Activated CD8-positive, alpha-beta memory T cell treated with anti-CD3 and anti-CD28 coated beads, Interleukin-2, amount 50 U/mL, for 48 hours (primary cell): ENCODE data around the gene FUBP3.
"Not testable (repeated sequence)": the region's sequence is repeated elsewhere in the genome, so short reads cannot be mapped to it uniquely, and the experiment has no call there.

Experiments
- DNase-seq: peaks from one replicate; pipeline ENCODE4 v3.0.0-alpha.2; 2020

FUBP3 gene

DNA sequence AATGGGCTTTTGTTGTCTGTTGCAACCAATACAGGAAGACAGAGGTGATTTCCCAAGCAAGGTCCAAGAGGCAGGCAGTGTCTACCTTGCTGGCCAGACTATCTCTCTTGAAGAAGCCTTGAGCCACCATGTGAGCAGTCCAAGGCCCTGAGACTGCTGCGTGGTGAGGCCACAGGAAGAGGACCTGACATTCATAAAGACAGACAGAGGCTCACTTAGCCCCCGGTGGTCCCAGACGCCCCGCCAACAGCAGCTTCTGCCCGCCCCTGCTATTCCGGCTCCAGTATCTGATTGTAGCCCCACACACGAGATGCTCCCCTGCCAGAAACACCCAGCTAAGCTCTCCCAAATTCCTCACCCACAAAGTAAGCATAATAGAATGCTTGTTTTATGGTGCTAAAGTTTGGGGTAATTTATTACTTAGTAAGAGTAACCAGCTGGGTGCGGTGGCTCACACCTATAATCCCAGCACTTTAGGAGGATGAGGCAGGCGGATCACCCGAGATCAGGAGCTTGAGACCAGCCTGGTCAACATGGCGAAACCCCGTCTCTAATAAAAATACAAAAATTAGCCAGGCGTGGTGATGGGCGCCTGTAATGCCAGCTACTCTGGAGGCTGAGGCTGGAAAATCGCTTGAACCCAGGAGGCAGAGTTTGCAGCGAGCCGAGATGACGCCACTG lies 22.8 kb upstream of the FUBP3 start:
- DNase-seq: no peak

DNA sequence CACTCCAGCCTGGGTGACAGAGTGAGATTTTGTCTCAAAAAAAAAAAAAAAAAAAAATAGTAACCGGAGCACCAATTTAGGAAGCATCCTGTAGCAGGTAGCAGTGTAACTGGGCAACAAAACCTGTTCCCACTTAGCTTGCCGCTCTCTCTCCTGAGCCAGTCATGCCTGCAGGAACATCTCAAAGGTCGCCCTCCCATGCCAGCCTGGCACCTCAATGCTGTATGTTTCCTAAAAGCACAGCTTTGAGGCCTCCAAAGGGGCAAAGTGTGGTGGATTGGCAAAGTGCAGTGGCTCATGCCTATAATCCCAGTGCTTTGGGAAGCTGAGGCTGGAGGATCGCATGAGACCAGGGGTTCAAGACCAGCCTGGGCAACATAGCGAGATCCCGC lies 22.3 kb upstream of the FUBP3 start:
- DNase-seq: no peak

DNA sequence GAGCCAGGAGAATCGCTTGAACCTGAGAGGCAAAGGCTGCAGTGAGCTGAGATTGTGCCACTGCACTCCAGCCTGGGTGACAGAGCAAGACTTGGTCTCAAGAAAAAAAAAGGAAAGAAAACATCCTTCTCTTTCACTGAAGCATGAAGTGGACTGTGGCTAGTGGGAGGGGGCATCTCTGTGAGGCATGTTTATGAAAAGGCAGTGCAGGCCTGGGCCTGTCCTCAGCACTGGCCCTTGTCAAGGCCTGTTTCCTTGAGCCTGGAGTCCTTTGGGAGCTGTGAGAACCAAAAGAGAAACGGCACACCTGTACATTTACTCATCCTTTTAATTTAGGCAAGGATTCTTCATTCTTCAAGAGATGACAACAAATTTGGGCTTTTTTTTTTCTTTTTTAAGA lies 18.3 kb upstream of the FUBP3 start:
- no peak for DNase-seq

DNA sequence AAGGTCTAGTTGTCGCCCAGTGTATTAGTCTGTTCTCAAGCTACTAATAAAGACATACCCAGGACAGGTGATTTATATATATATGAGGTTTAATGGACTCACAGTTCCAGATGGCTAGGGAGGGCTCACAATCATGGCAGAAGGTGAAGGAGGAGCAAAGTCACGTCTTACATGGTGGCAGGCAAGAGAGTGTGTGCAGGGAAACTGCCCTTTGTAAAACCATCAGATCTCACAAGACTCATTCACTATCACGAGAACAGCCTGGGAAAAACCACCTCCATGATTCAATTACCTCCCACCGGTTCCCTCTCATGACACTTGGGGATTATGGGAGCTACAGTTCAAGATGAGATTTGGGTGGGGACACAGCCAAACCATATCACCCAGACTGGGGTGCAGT lies 16.9 kb upstream of the FUBP3 start:
- DNase-seq: not testable (repeated sequence)

DNA sequence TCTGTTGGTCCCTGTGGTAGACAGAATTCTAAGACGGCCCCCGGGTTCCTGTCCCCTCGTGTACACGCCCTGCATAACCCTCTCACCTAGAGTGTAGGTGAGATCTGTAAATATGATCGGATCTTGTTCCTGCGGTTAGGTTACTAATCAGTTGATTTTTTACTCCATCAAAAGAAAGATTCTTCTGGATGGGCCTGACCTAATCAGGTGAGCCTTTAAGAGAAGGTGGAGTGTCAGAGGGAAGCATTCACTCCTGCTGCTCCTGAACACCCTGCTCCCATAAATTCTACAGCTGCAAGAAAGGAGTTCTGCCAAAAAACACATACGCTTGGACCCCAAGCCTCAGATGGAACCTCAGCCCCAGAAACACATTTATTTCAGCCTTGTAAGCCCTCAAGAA lies 15.6 kb upstream of the FUBP3 start:
- DNase-seq: no peak

DNA sequence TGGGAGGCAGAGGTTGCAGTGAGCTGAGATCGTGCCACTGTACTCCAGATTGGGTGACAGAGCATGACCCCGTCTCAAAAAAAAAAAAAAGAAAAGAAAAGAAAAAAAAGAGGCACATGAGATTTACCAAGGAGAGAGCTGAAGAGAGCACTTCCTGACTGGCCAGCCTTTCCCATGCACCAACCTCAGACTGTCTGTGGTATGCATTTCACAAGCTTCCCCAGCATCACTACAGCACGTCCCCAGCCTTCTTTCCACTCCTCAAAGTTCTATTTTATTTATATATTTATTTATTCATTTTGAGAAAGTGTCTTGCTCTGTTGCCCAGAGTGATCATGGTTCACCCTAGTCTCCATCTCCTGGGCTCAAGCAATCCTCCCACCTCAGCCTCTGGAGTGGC lies 13.6 kb upstream of the FUBP3 start:
- DNase-seq: no peak

DNA sequence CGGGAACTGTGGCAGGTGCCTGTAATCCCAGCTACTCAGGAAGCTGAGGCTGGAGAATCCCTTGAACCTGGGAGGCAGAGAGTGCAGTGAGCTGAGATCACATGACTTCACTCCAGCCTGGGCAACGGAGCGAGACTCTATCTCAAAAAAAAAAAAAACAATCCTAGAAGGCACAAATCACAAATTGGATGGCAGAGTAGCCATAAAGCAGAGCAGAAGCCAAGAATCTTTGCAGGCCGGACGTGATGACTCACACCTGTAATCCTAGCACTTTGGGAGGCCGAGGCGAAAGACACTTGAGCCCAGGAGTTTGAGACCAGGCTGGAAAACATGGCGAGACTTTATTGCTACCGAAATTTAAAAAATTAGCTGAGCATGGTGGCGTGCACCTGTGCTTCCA lies 9.2 kb upstream of the FUBP3 start:
- no peak for DNase-seq

DNA sequence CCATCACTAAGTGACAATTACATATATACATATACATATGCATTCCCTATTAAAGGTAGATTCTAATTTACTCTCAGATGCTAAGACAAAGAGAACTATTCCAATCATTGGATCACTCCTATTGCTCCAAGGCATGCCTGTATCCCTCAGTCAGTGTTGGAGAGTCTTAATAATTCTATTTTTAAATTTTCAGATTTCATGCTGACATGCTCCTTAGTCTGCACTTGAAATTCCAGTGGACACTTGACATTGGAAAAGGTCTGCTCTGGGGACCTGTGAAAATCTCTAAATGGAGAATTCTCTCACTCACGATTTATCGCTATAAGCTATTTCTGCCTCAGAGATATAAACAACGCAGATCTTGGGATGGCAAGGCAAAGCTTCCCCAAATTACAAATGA lies 3.9 kb upstream of the FUBP3 start:
- DNase-seq: no peak

DNA sequence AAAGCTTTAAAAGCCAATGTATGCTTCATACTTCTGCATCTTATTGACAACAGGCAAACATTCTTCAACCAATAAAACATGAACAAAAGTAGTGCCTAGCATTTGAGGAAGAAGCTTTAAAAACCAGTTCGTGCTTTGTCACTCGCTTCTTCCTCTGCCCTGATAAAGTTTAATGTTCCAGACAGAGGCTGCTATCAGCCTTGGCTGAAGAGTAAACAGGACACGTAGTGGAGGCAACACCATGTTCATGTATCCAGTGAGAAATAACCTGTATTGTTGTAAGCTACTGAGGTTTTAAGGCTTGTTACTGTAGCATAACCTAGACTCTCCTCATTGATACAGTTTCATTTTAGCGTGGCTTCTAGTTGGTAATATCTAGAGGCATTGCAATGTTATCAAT lies 3.2 kb upstream of the FUBP3 start:
- DNase-seq: no peak

DNA sequence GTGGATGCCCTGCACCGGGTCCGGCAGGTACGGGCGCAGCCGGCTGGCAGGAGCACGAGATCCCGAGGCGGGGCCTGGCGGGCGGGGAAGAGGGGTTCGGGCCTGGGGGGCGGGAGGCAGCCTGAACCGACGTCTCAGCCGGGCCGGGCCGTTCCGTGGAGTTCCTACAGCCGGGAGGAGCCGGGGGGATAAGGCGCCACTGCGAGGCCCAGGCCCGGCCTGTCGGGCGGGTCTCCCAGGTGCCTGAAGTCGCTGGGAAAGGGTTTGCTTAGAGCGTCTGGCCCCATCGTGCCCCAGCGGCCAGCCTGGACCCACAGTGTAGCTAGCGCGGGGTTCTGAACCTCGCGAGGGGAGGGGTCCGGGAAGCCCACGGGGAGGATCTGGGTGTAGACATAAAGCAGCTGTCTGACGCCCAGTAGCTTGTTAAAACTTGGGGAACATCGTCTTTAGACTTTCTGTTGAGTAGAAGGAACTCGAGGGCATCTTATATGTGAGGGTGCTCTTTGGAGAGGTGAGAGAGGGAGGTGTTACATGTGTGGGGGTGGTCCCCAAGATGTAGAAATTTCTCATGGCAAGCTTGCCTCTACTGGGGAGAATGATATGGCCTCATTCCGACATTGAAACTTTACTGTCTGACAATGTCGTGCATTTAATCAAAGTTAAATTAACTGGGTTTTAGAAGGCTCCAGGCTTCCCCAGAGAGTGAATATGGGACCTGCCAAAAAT lies 524 bp downstream of the FUBP3 start:
- no peak for DNase-seq

DNA sequence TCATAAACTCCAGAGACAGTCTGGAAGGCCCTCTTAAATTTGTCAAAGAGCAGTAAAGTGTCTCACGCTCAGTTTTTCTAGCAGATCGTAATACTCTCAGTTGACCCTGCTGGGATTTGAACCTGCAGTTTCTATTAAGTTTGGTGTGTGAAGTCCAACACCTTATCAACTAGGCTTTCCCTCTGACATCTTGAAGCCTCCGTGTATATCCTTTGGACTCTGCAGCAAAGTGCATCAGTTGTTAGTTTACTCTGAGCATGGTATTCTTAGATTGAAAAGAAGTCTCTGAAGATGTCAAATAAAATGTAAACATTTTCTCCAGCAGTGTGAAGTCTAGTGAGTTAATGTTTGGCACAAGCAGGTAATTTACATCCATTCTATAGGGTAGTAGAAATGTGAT lies 2.4 kb downstream of the FUBP3 start:
- no peak for DNase-seq

DNA sequence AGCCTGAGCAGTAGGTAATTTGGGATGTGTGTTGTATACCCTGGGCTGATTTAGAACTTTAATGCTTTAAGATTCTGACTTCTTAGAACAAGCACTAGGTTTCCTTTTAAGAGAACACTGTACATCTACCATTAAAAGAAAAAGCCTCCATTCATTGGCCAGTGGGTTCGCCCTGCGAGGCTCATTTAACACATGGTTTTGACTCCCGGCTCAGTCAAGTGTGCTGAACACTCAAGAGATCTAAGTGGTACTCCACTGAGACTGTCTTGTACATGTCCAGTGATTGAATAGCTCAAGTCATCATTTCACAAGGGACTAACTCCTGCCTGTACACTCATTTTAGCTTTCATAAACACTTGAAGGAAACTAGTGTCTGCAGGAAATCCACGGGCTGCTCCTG lies 3.9 kb downstream of the FUBP3 start:
- DNase-seq: no peak

DNA sequence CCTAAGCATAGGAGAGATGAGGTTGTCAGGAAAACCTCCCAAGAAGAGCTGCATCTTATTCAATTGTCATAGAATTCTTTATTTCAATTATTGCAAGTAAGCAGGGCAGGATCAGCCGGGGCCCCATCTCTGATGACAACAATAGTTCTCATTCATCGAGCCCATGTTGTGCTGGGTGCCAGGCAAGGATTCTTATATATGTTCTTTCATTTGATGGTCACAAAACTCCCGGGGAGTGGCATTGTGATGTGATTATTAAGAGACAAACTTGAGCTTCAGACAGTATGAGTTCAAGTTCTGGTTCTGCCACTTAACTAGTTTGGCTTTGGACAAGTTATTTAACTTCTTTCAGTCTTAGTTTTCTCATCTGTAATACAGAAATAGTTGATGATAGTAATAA lies 8.5 kb downstream of the FUBP3 start:
- no peak for DNase-seq

DNA sequence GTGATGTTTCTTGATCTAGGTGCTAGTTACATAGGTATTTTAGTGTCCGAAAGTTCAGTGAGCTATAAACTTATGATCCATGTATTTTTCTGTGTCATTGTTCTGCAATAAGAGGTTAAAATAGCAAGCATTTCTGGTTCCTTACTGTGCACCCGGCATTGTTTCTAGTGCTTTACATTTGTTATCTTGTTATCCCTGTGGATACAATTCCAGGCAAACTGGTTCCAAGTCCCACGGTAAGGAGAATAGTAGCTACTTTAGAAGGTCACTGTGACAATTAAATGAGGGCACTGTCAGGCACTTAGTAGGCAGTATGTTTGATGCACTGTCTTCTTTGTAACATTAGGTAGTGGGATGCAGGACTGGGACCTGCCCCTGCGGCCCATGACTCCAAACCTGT lies 9.0 kb downstream of the FUBP3 start:
- DNase-seq: no peak

DNA sequence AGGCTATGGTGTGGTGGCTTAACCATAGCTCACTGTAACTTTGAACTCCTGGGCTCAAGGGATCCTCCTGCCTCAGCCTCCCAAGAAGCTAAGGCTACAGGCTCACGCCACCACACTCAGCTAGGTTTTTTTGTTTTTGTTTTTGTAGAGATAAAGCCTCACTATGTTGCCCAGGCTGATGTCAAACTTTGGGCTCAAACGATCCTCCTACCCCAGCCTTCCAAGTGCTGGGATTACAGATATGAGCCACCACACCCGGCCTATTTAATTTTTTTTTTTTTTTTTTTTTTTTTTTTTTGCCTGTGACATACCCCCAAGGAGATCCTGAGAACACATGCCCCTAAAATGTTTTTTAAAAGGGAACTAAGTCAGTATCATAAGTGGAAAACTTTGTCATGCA lies 10.4 kb downstream of the FUBP3 start:
- DNase-seq: no peak

DNA sequence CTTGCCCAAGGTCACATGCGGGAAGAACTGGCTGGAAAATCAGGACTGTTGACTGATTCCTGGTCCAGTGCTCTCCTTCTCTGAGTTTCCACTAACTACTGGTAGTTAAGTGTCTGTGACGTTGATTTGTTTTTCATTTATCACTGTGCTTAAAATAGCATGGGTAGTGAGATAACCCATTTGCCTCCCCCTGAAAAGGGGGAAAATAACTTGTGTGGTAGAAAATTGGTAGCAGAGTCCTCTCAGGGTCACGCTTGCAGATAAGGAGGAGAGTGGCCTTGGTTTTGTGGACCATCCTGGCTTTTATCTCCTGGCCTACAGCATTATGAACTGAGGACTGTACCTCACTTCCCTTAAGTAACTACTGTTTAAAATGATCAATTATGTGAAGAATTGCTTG lies 10.9 kb downstream of the FUBP3 start:
- DNase-seq: no peak

DNA sequence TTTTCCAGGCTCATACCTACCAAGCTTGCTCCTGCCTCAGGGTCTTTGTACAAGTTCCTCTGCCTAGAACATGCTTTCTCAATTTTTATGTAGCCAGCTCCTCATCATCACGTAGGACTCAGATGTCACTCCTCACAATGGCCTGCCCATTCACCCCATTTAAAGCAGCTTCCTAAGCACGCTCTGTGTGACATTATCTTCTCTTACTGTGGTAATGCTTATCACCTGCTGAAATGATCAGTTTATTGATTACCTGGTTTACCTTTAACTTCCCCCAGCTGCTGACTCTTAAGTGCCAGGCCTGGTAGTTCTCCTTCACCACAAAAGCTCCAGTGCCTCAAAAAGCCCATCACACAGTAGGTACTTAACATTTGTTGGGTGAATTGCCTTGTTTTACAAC lies 13.6 kb downstream of the FUBP3 start:
- DNase-seq: no peak

DNA sequence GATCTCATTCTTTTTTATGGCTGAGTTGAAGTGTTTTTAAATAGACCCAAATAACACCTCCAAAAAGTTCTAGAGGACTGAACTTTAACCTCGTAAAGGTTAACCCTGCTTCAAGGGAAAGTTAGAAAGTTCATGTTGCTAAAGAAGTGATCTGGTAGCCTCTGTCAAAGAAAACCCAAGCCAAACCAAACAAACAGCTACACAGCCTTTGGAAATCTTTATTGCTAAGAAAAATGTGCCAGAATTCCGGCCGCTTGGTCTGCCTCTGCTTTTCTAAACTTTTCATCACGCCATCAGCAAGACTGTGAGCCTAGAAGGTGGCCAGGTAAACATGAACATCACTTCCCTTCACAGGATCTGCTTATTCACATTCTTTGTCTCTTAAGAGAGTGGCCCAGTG lies 17.9 kb downstream of the FUBP3 start:
- DNase-seq: no peak

DNA sequence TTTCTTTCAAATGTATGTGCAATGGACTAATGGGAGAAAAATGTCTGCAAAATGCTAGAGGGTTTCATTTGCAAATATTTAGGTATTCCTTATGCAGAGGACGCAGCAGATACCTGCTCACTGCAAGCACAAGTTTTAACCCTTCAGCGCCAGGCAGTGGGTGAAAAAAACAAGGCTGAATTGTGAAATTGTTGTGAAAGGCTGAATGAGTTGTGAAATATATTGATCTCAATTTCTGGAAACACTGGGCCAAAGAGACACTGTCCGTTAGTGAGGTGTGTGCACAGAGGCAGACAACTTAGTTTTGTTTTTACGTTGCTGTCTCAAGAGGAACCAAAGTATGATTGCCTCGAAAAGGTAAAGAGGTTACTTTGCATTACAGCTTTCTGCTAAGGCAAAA lies 18.8 kb downstream of the FUBP3 start:
- no peak for DNase-seq

DNA sequence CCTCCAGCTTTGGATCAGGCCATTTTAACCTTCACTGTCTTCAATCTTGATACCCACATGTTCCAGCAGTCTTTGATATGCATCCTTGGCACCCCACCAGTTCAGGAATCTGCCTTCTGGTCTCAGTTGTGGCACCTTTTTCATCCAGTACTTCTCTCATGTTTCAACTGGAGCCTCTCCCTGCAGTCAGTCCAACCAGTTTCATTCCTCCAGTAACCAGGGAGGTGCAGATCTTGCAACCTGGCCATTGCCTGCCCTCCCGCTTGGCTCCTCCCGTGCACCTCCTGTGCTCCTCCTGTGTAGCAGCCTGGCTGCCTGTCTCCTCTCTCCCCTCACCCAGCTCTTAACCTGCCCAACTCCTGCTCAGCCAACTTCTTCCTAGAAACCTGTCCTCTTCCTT lies 20.2 kb downstream of the FUBP3 start:
- DNase-seq: no peak

DNA sequence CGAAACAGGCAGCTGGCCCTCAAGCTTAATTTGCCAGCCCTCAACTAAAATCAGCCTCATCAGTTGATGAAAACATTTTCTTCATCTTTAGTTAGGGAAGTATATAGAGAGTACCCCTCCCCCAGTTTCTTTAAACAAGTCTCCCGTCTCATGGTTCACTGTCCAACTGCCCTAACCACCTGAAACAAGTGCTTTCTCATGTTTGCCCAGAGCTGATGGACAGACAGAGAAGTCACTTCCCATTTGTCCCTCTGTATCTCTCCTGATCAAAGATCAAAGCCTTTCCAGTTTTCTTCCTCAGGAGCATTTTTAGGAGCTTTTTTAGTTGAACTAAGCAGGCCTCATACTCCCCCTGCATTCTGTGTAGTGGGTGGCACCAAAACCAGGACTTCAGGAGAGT lies 21.7 kb downstream of the FUBP3 start:
- no peak for DNase-seq

DNA sequence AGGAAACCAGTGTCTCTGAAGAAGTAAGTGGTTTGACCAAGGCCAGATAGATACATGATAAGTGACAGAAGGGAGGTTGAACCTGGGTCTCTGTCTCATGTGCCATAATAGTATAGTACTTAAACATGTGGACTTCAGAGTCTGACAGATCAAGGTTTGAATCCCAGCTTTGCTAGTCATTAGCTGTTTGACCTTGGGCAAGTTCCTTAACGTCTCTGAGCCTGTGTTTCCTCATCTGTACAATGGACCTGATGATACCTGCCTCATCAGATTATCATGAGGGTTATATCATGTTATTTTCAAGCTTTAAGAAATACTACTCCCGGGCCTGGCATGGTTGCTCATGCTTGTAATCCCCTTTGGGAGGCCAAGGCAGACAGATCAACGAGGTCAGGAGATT lies 24.9 kb downstream of the FUBP3 start:
- no peak for DNase-seq

DNA sequence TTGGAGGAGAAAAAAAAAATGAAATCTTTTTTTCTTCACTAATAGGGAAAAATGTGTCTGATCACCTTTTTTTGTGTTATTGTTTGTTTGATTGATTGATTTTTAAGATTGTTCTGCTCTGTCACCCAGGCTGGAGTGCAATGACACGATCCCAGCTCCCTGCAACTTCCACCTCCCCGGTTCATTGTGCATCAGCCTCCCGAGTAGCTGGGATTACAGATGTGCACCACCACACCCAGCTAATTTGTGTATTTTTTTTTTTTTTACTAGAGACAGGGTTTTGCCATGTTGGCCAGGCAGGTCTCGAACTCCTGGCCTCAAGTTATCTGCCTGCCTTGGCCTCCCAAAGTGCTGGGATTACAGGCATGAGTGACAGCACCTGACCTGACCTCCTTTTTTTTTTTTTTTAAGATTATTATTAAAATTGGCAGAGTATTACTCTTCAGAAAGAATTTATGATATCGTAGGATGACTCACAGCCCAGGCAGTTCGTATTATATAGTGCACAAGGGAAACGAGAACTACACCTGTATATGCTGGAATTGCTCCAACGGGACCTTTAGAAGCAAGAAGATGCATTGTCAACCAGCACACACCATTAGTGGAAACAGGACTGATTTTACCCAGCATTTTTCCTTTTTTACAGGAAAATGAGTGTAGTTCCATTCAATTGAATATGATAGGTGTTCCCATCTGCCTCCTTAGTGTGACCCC lies 27.7 kb downstream of the FUBP3 start:
- no peak for DNase-seq

DNA sequence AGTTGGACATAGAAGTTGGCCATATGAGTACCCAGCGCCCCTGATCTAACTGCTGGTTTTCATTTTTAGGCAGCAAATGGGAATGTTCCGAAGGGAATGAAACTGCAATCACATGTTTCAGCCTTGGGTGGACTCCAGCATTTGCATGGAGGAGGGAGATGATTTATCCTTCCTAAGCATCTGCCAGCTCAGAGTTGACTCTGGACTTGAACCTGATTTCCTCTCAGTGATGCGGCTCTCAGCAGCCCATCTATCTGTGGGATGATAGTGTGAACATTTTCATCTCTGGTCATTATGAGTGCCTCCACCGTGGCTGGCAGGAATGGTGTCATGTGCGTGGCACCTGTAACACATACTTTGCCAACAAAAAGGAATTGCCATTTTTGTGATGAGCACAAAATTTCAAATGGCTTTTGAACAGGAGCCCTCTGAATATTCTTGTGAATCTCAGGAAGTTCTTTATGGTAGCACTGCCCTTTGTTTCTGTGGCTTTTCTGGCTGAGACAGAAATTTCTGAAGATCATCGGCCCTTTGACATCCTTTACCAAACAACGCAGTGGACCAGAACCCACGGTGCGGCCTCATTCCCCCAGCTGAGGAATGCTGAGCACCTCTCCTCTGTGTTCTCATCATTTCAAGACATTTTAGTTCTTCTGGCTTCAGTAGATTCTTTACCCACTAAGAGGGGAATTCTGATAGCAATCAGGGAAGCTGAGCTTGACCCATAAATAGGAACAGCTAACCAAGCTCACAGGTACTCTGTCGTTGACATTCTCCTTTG lies 28.5 kb downstream of the FUBP3 start:
- DNase-seq: no peak
